ENCODE measurements around the gene SPINK2. TPM values are rescaled to one million over a fixed set of nuclear protein-coding genes. Genes with fewer than 3 reads are reported as not detected.

Gene SPINK2
- total and polyA plus RNA-seq, 2 of the 13 experiments (the other 11 are each of a cell fraction or from before 2014, with no cell fraction given), result not detected

- H3K9me3 ChIP-seq (ENCODE audit: low read length), result no peaks in the 10 kb centered on the region
- in situ Hi-C loops (cut with HindIII; ENCODE audit: extremely low pct_ligation_motif_present, low pct_unique_long_range_greater_than_20kb), result no loop called here
- H3K27ac ChIP-seq (ENCODE audit: extremely low read length, insufficient read depth, low read length), result no peak overlapping the region
- H3K36me3 ChIP-seq (replicated peaks in 1 of 2; ENCODE audit: control insufficient read depth in 1 of 2, insufficient read depth in 2 of 2, low read length in 2 of 2), result no peaks in the 10 kb centered on the region
- H3K4me2 ChIP-seq (ENCODE audit: low read depth, low read length), result no peak overlapping the region
- ATAC-seq, result no peak
- peaks cover 3 to 28% of the 10 kb centered on the region in 2 experiments; a peak in 4 of 5 replicates for H3K27me3 ChIP-seq (ENCODE audit: control insufficient read depth in 1 of 2, insufficient read depth in 2 of 2, low read length in 2 of 2)
- no TSS peak for BruUV-seq (replicated peaks)
- WGBS (ENCODE audit: low lambda C conversion rate), result 47% methylated on average over 1 of the region's 2 CpGs
- no peak for DNase-seq (ENCODE audit: low spot score)
- no peaks in the 10 kb centered on the region for H3K4me1 ChIP-seq (ENCODE audit: insufficient read depth, low read length)
- no peaks in the 10 kb centered on the region for H3K79me2 ChIP-seq (ENCODE audit: insufficient read depth, low read length)
- CTCF ChIA-PET (ENCODE audit: low intra/inter-chr PET ratio, low total read pairs), result no interaction called here
- H3K4me3 ChIP-seq (replicated peaks in 1 of 3; ENCODE audit: insufficient read depth in 1 of 3, low read depth in 2 of 3, low read length in 3 of 3), result no peak overlapping the region
- no peak overlapping the region for H3K9ac ChIP-seq (ENCODE audit: insufficient read depth, low read depth, low read length)
- no peak for FAIRE-seq
- intact Hi-C loops (cut with micrococcal nuclease; ENCODE audit: unreplicated experiment), result no loop called here
- no peaks in the 10 kb centered on the region for H4K20me1 ChIP-seq (ENCODE audit: insufficient read depth, low read length)
- POLR2A ChIA-PET, result no interaction called here
- TF ChIP-seq, protein P1, sequence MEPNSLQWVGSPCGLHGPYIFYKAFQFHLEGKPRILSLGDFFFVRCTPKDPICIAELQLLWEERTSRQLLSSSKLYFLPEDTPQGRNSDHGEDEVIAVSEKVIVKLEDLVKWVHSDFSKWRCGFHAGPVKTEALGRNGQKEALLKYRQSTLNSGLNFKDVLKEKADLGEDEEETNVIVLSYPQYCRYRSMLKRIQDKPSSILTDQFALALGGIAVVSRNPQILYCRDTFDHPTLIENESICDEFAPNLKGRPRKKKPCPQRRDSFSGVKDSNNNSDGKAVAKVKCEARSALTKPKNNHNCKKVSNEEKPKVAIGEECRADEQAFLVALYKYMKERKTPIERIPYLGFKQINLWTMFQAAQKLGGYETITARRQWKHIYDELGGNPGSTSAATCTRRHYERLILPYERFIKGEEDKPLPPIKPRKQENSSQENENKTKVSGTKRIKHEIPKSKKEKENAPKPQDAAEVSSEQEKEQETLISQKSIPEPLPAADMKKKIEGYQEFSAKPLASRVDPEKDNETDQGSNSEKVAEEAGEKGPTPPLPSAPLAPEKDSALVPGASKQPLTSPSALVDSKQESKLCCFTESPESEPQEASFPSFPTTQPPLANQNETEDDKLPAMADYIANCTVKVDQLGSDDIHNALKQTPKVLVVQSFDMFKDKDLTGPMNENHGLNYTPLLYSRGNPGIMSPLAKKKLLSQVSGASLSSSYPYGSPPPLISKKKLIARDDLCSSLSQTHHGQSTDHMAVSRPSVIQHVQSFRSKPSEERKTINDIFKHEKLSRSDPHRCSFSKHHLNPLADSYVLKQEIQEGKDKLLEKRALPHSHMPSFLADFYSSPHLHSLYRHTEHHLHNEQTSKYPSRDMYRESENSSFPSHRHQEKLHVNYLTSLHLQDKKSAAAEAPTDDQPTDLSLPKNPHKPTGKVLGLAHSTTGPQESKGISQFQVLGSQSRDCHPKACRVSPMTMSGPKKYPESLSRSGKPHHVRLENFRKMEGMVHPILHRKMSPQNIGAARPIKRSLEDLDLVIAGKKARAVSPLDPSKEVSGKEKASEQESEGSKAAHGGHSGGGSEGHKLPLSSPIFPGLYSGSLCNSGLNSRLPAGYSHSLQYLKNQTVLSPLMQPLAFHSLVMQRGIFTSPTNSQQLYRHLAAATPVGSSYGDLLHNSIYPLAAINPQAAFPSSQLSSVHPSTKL (CRISPR knock-in tag; IDR thresholded peaks at IDR 0.05), result no peak
- no peak for TF ChIP-seq PLRG1 (conservative IDR thresholded peaks at IDR 0.05)
- no peak overlapping the region for H2AFZ ChIP-seq (ENCODE audit: low read length)
Observed at GRCh38 chr4:56823933-56824600, 2.6 kb upstream of the SPINK2 start.

- H4K20me1 ChIP-seq (ENCODE audit: insufficient read depth, low read length), result no peaks in the 10 kb centered on the region
- DNase-seq (ENCODE audit: low spot score), result no peak
- in situ Hi-C loops (cut with HindIII; ENCODE audit: extremely low pct_ligation_motif_present, low pct_unique_long_range_greater_than_20kb) (no loop called here), intact Hi-C loops (cut with micrococcal nuclease; ENCODE audit: unreplicated experiment) (no loop called here)
- H3K36me3 ChIP-seq (replicated peaks in 1 of 2; ENCODE audit: control insufficient read depth in 1 of 2, insufficient read depth in 2 of 2, low read length in 2 of 2), result no peaks in the 10 kb centered on the region
- H3K4me3 ChIP-seq (replicated peaks in 1 of 3; ENCODE audit: insufficient read depth in 1 of 3, low read depth in 2 of 3, low read length in 3 of 3), result no peak overlapping the region
- CTCF ChIA-PET (ENCODE audit: low intra/inter-chr PET ratio, low total read pairs), result no interaction called here
- no peak overlapping the region for H2AFZ ChIP-seq (ENCODE audit: low read length)
- H3K9me3 ChIP-seq (ENCODE audit: low read length), result no peaks in the 10 kb centered on the region
- H3K27me3 ChIP-seq (ENCODE audit: control insufficient read depth in 1 of 2, insufficient read depth in 2 of 2, low read length in 2 of 2), result peaks cover 5 to 37% of the 10 kb centered on the region in 2 experiments; a peak in 4 of 5 replicates
- H3K79me2 ChIP-seq (ENCODE audit: insufficient read depth, low read length), result no peaks in the 10 kb centered on the region
- POLR2A ChIA-PET, result no interaction called here
- ATAC-seq, result no peak
- no TSS peak for BruUV-seq (replicated peaks)
- no peaks in the 10 kb centered on the region for H3K4me1 ChIP-seq (ENCODE audit: insufficient read depth, low read length)
- 0% methylated on average over 1 of the region's 1 CpG for WGBS (ENCODE audit: low lambda C conversion rate)
- H3K4me2 ChIP-seq (ENCODE audit: low read depth, low read length), result no peak overlapping the region
- no peak overlapping the region for H3K9ac ChIP-seq (ENCODE audit: insufficient read depth, low read depth, low read length)
- no peak overlapping the region for H3K27ac ChIP-seq (ENCODE audit: extremely low read length, insufficient read depth, low read length)
- FAIRE-seq, result no peak
- TF ChIP-seq SOX5 (CRISPR knock-in tag; IDR thresholded peaks at IDR 0.05; ENCODE audit: borderline replicate concordance) (no peak), PCBP2 (optimal IDR thresholded peaks at IDR 0.05; ENCODE audit: low read depth, low read length, poor library complexity, severe bottlenecking) (no peak), SYNCRIP (IDR thresholded peaks at IDR 0.05; ENCODE audit: insufficient read depth, low read depth, low read length) (no peak), KMT2A (CRISPR knock-in tag; IDR thresholded peaks at IDR 0.05) (no peak), ZNF672 (CRISPR knock-in tag; IDR thresholded peaks at IDR 0.05) (no peak), AGO1 (IDR thresholded peaks at IDR 0.05; ENCODE audit: low read depth, low read length, poor library complexity, severe bottlenecking) (no peak), MEF2D (CRISPR knock-in tag; IDR thresholded peaks at IDR 0.05) (no peak), HMG20A (CRISPR knock-in tag; IDR thresholded peaks at IDR 0.05; ENCODE audit: borderline replicate concordance) (no peak), MED8 (CRISPR knock-in tag; IDR thresholded peaks at IDR 0.05; ENCODE audit: insufficient replicate concordance) (no peak), ADNP (CRISPR knock-in tag; IDR thresholded peaks at IDR 0.05) (no peak)
- TF ChIP-seq, protein P2, sequence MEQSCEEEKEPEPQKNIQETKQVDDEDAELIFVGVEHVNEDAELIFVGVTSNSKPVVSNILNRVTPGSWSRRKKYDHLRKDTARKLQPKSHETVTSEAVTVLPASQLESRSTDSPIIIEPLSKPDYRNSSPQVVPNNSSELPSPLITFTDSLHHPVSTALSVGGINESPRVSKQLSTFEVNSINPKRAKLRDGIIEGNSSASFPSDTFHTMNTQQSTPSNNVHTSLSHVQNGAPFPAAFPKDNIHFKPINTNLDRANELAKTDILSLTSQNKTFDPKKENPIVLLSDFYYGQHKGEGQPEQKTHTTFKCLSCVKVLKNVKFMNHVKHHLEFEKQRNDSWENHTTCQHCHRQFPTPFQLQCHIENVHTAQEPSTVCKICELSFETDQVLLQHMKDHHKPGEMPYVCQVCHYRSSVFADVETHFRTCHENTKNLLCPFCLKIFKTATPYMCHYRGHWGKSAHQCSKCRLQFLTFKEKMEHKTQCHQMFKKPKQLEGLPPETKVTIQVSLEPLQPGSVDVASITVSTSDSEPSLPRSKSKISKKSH (CRISPR knock-in tag; IDR thresholded peaks at IDR 0.05; ENCODE audit: borderline replicate concordance), result no peak
Observed at GRCh38 chr4:56818797-56819196, 2.7 kb downstream of the SPINK2 start.
